ENCODE results near the gene SELENON. TPM values are rescaled to one million over a fixed set of nuclear protein-coding genes. Genes with fewer than 3 reads are reported as not detected.

SELENON gene
- total RNA-seq, 1 experiment from 2014 or later, result 38.3 TPM

- in situ Hi-C loops (cut with HindIII; ENCODE audit: low pct_unique_long_range_greater_than_20kb, low sequenced_read_pairs), result no loop called here
- DNase-seq (ENCODE audit: low read depth, low spot score), result no peak
Measured at GRCh38 chr1:25784575-25785051, 15.4 kb upstream of the SELENON start.

GRCh38 chr1:25785333-25786067 lies 14.5 kb upstream of the SELENON start:
- no peak for DNase-seq (ENCODE audit: low read depth, low spot score)
- in situ Hi-C loops (cut with HindIII; ENCODE audit: low pct_unique_long_range_greater_than_20kb, low sequenced_read_pairs), result no loop called here

GRCh38 chr1:25786887-25787759 lies 12.9 kb upstream of the SELENON start:
- in situ Hi-C loops (cut with HindIII; ENCODE audit: low pct_unique_long_range_greater_than_20kb, low sequenced_read_pairs), result no loop called here
- DNase-seq (ENCODE audit: low read depth, low spot score), result no peak

- DNase-seq (ENCODE audit: low read depth, low spot score), result no peak
- in situ Hi-C loops (cut with HindIII; ENCODE audit: low pct_unique_long_range_greater_than_20kb, low sequenced_read_pairs), result no loop called here
Measured at GRCh38 chr1:25787760-25788166, 12.2 kb upstream of the SELENON start.

- in situ Hi-C loops (cut with HindIII; ENCODE audit: low pct_unique_long_range_greater_than_20kb, low sequenced_read_pairs), result no loop called here
- no peak for DNase-seq (ENCODE audit: low read depth, low spot score)
Measured at GRCh38 chr1:25790472-25790871, 9.5 kb upstream of the SELENON start.

GRCh38 chr1:25792115-25792514 lies 7.9 kb upstream of the SELENON start:
- no peak for DNase-seq (ENCODE audit: low read depth, low spot score)
- in situ Hi-C loops (cut with HindIII; ENCODE audit: low pct_unique_long_range_greater_than_20kb, low sequenced_read_pairs), result no loop called here

GRCh38 chr1:25793585-25794170 lies 6.3 kb upstream of the SELENON start:
- DNase-seq (ENCODE audit: low read depth, low spot score), result no peak

GRCh38 chr1:25794325-25794724 lies 5.7 kb upstream of the SELENON start:
- in situ Hi-C loops (cut with HindIII; ENCODE audit: low pct_unique_long_range_greater_than_20kb, low sequenced_read_pairs), result no loop called here
- DNase-seq (ENCODE audit: low read depth, low spot score), result no peak

More at GRCh38 chr1:25793585-25794170, 6.3 kb upstream of the SELENON start:
- in situ Hi-C loops (cut with HindIII; ENCODE audit: low pct_unique_long_range_greater_than_20kb, low sequenced_read_pairs), result no loop called here

- no peak for DNase-seq (ENCODE audit: low read depth, low spot score)
Measured at GRCh38 chr1:25795211-25795610, 4.8 kb upstream of the SELENON start.

GRCh38 chr1:25795946-25796810 lies 3.8 kb upstream of the SELENON start:
- DNase-seq (ENCODE audit: low read depth, low spot score), result no peak
- in situ Hi-C loops (cut with HindIII; ENCODE audit: low pct_unique_long_range_greater_than_20kb, low sequenced_read_pairs), result no loop called here

More at GRCh38 chr1:25795211-25795610, 4.8 kb upstream of the SELENON start:
- in situ Hi-C loops (cut with HindIII; ENCODE audit: low pct_unique_long_range_greater_than_20kb, low sequenced_read_pairs), result no loop called here

- in situ Hi-C loops (cut with HindIII; ENCODE audit: low pct_unique_long_range_greater_than_20kb, low sequenced_read_pairs), result no loop called here
- DNase-seq (ENCODE audit: low read depth, low spot score), result peak; percentile 66
Measured at GRCh38 chr1:25796811-25797458, 3.1 kb upstream of the SELENON start.

- in situ Hi-C loops (cut with HindIII; ENCODE audit: low pct_unique_long_range_greater_than_20kb, low sequenced_read_pairs), result no loop called here
- DNase-seq (ENCODE audit: low read depth, low spot score), result peak; percentile 71
Measured at GRCh38 chr1:25797939-25798338, 2.1 kb upstream of the SELENON start.

- no peak for DNase-seq (ENCODE audit: low read depth, low spot score)
- in situ Hi-C loops (cut with HindIII; ENCODE audit: low pct_unique_long_range_greater_than_20kb, low sequenced_read_pairs), result no loop called here
Measured at GRCh38 chr1:25798666-25799351, 1.2 kb upstream of the SELENON start.

GRCh38 chr1:25799352-25799934 lies 550 bp upstream of the SELENON start:
- no peak for DNase-seq (ENCODE audit: low read depth, low spot score)
- in situ Hi-C loops (cut with HindIII; ENCODE audit: low pct_unique_long_range_greater_than_20kb, low sequenced_read_pairs), result no loop called here

GRCh38 chr1:25800703-25801377 lies 847 bp downstream of the SELENON start:
- in situ Hi-C loops (cut with HindIII; ENCODE audit: low pct_unique_long_range_greater_than_20kb, low sequenced_read_pairs), result no loop called here
- DNase-seq (ENCODE audit: low read depth, low spot score), result no peak

GRCh38 chr1:25802915-25803314 lies 2.9 kb downstream of the SELENON start:
- in situ Hi-C loops (cut with HindIII; ENCODE audit: low pct_unique_long_range_greater_than_20kb, low sequenced_read_pairs), result no loop called here
- DNase-seq (ENCODE audit: low read depth, low spot score), result peak; percentile 41

All from SK-MEL-5 (cell line).